ENCODE measurements around the gene TRMT2A. TPM values are rescaled to one million over a fixed set of nuclear protein-coding genes. Genes with fewer than 3 reads are reported as not detected.

Gene TRMT2A
- total RNA-seq, 1 donor from 2014 or later: 31.8 TPM

DNA sequence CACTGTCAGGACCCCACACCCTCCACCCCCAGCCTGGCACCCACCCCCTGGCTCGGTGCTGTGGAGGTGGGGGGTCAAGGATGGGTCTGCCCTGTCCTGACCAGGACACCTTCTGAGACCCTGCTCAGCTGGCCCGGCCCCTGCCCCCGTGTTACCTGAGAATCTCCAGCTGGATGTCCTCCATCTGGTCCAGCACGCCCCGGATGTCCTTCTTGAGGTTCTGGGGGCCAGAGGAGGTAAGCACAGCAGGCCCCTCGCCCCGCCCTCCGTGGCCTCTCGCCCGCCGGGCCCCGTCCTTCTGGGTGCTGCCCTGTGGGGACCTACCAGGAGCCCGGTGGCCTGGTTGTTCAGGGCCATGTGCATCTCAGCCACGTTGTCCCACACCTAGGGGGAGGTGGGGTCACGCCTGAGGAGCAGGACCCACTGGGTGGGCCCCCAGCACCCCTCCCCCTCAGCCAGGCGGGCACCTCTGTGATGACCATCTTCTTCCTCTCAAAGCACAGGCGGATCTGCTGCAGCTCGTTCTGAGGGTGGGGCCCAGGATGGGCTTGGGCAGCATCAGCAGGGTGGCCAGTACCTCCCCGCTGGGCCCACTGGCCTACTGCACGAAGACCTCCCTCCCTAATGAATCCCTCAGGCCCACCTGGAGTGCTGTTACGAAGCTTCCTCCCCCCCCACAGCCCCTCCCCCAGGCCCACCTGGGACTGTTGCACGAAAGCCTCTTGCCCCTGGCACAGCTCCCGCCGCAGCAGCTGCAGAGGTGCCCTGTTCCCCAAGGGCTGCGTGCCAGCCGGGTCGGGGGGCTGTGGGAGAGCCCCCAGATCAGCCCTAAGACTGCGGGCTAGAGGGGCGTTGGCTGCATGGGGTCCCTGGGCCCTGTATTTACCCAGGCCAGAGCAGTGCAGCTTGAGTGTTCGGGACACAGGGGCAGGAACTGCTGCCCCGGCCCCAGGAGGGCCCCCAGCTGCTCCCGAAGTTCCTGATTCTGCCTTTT is 32.5 kb upstream of the TRMT2A start:
- Histone ChIP-seq H3K9ac (ENCODE audit: low read depth in 1 of 3, low read length in 3 of 3) (no peak overlapping the region), H3K4me1 (ENCODE audit: control insufficient read depth in 3 of 3, insufficient read depth in 3 of 3, low read length in 3 of 3) (no peaks in the 10 kb centered on the region), H3K27ac (ENCODE audit: low read depth, low read length) (no peak overlapping the region), H3K27me3 (ENCODE audit: control insufficient read depth in 3 of 3, insufficient read depth in 3 of 3, low read length in 3 of 3) (peaks cover 0 to 7% (median 5%) of the 10 kb centered on the region in 3 donors), H3K36me3 (ENCODE audit: control insufficient read depth in 3 of 3, insufficient read depth in 3 of 3, low read length in 3 of 3) (no peaks in the 10 kb centered on the region), H3K4me3 (ENCODE audit: low read length in 3 of 3) (no peak overlapping the region), H3K9me3 (ENCODE audit: control insufficient read depth in 3 of 3, low read length in 3 of 3) (no peaks in the 10 kb centered on the region)

- H3K9ac ChIP-seq (ENCODE audit: low read depth in 1 of 3, low read length in 3 of 3): no peak overlapping the region
- H3K4me3 ChIP-seq (ENCODE audit: low read length in 3 of 3): no peak overlapping the region
- no peaks in the 10 kb centered on the region for H3K9me3 ChIP-seq (ENCODE audit: control insufficient read depth in 3 of 3, low read length in 3 of 3)
- H3K27ac ChIP-seq (ENCODE audit: low read depth, low read length): no peak overlapping the region
- no peaks in the 10 kb centered on the region for H3K27me3 ChIP-seq (ENCODE audit: control insufficient read depth in 3 of 3, insufficient read depth in 3 of 3, low read length in 3 of 3)
- H3K4me1 ChIP-seq (ENCODE audit: control insufficient read depth in 3 of 3, insufficient read depth in 3 of 3, low read length in 3 of 3): no peaks in the 10 kb centered on the region
- peaks cover 0 to 6% (median 2%) of the 10 kb centered on the region in 3 donors for H3K36me3 ChIP-seq (ENCODE audit: control insufficient read depth in 3 of 3, insufficient read depth in 3 of 3, low read length in 3 of 3)
Observed at GRCh38 chr22:20148414-20148813, 31.4 kb upstream of the TRMT2A start.

- no peak overlapping the region for H3K27ac ChIP-seq (ENCODE audit: low read depth, low read length)
Observed at GRCh38 chr22:20147237-20147988, 30.4 kb upstream of the TRMT2A start.

DNA sequence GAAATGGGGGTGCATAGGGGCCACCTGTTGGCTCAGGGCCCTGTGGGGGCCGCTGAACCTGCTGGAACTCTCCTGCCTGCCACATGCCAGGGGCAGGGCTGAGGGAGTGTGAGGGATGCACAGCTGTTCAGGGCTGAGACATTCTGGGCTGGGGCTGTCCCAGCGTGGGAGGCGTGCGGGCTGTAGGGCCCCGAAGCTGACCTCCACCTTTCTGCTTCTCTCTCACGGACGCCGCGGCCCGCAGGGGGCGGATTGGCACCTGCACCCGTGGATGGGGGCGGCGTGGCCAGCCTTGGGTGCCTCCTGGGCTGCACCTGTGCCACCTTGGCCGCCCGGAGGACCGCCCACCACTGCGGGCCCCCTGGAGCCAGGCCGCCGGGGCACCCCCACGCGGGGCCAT is 29.8 kb upstream of the TRMT2A start:
- Histone ChIP-seq H3K9me3 (ENCODE audit: control insufficient read depth in 3 of 3, low read length in 3 of 3) (no peaks in the 10 kb centered on the region), H3K4me3 (ENCODE audit: low read length in 3 of 3) (no peak overlapping the region), H3K9ac (ENCODE audit: low read depth in 1 of 3, low read length in 3 of 3) (no peak overlapping the region), H3K27ac (ENCODE audit: low read depth, low read length) (no peak overlapping the region), H3K4me1 (ENCODE audit: control insufficient read depth in 3 of 3, insufficient read depth in 3 of 3, low read length in 3 of 3) (no peaks in the 10 kb centered on the region), H3K36me3 (ENCODE audit: control insufficient read depth in 3 of 3, insufficient read depth in 3 of 3, low read length in 3 of 3) (peaks cover 3 to 9% (median 3%) of the 10 kb centered on the region in 3 donors), H3K27me3 (ENCODE audit: control insufficient read depth in 3 of 3, insufficient read depth in 3 of 3, low read length in 3 of 3) (no peaks in the 10 kb centered on the region)

More at GRCh38 chr22:20147237-20147988, 30.4 kb upstream of the TRMT2A start:
- Histone ChIP-seq H3K27me3 (ENCODE audit: control insufficient read depth in 3 of 3, insufficient read depth in 3 of 3, low read length in 3 of 3) (no peaks in the 10 kb centered on the region), H3K36me3 (ENCODE audit: control insufficient read depth in 3 of 3, insufficient read depth in 3 of 3, low read length in 3 of 3) (peaks cover under 1 to 9% (median 2%) of the 10 kb centered on the region in 3 donors), H3K9ac (ENCODE audit: low read depth in 1 of 3, low read length in 3 of 3) (no peak overlapping the region), H3K4me3 (ENCODE audit: low read length in 3 of 3) (no peak overlapping the region), H3K4me1 (ENCODE audit: control insufficient read depth in 3 of 3, insufficient read depth in 3 of 3, low read length in 3 of 3) (no peaks in the 10 kb centered on the region), H3K9me3 (ENCODE audit: control insufficient read depth in 3 of 3, low read length in 3 of 3) (no peaks in the 10 kb centered on the region)

GRCh38 chr22:20145832-20146223 is 28.8 kb upstream of the TRMT2A start:
- no peak overlapping the region for H3K9ac ChIP-seq (ENCODE audit: low read depth in 1 of 3, low read length in 3 of 3)
- peaks cover 7 to 11% (median 7%) of the 10 kb centered on the region in 3 donors for H3K36me3 ChIP-seq (ENCODE audit: control insufficient read depth in 3 of 3, insufficient read depth in 3 of 3, low read length in 3 of 3)
- no peaks in the 10 kb centered on the region for H3K27me3 ChIP-seq (ENCODE audit: control insufficient read depth in 3 of 3, insufficient read depth in 3 of 3, low read length in 3 of 3)
- no peaks in the 10 kb centered on the region for H3K4me1 ChIP-seq (ENCODE audit: control insufficient read depth in 3 of 3, insufficient read depth in 3 of 3, low read length in 3 of 3)
- H3K27ac ChIP-seq (ENCODE audit: low read depth, low read length): no peak overlapping the region
- H3K9me3 ChIP-seq (ENCODE audit: control insufficient read depth in 3 of 3, low read length in 3 of 3): no peaks in the 10 kb centered on the region
- H3K4me3 ChIP-seq (ENCODE audit: low read length in 3 of 3): no peak overlapping the region

GRCh38 chr22:20145206-20145831 is 28.3 kb upstream of the TRMT2A start:
- H3K36me3 ChIP-seq (ENCODE audit: control insufficient read depth in 3 of 3, insufficient read depth in 3 of 3, low read length in 3 of 3): peaks cover 7 to 11% (median 7%) of the 10 kb centered on the region in 3 donors
- H3K9ac ChIP-seq (ENCODE audit: low read depth in 1 of 3, low read length in 3 of 3): no peak overlapping the region
- no peak overlapping the region for H3K27ac ChIP-seq (ENCODE audit: low read depth, low read length)
- H3K4me3 ChIP-seq (ENCODE audit: low read length in 3 of 3): no peak overlapping the region
- H3K4me1 ChIP-seq (ENCODE audit: control insufficient read depth in 3 of 3, insufficient read depth in 3 of 3, low read length in 3 of 3): no peaks in the 10 kb centered on the region
- H3K27me3 ChIP-seq (ENCODE audit: control insufficient read depth in 3 of 3, insufficient read depth in 3 of 3, low read length in 3 of 3): no peaks in the 10 kb centered on the region
- H3K9me3 ChIP-seq (ENCODE audit: control insufficient read depth in 3 of 3, low read length in 3 of 3): no peaks in the 10 kb centered on the region

DNA sequence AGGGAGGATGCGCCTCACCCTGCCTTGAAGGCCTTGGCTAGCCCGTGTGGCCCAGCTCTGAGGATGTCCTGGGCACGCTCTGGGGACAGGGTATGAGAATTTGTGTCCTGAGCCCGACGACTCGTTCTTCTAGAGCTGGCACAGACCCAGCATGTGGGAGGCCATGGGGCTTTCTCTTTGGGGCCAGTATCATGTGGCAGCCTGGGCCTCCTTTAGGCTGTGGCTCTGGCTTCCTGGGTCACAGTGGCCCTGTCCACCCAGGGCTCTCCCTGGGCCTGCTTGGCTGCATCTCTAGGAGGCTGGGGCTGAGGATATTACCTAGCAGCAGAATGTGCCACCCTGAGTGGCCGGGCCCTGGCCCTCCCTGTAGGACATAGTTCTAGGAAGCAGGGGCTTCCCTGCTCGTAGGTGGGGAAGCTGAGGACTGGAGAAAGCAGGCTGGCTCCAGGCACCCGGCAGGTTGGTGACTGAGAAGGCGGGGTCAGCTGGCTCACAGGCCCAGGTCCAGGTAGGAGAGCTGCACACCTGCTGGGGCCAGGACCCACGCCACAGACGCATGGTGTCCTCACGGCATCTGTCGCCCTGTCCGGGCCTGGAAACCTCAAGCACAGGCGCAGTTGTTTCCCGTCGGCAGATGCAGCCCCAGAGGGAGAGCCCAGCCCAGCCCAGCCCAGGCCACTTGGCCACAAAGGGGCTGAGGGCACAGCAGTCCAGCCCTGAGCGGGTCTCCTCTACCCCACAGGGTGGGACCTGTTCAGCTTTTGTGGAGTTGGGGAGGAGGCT is 27.0 kb upstream of the TRMT2A start:
- Histone ChIP-seq H3K4me1 (ENCODE audit: control insufficient read depth in 3 of 3, insufficient read depth in 3 of 3, low read length in 3 of 3) (no peaks in the 10 kb centered on the region), H3K27ac (ENCODE audit: low read depth, low read length) (no peak overlapping the region), H3K36me3 (ENCODE audit: control insufficient read depth in 3 of 3, insufficient read depth in 3 of 3, low read length in 3 of 3) (peaks cover 11 to 16% (median 15%) of the 10 kb centered on the region in 3 donors), H3K27me3 (ENCODE audit: control insufficient read depth in 3 of 3, insufficient read depth in 3 of 3, low read length in 3 of 3) (no peaks in the 10 kb centered on the region), H3K9ac (ENCODE audit: low read depth in 1 of 3, low read length in 3 of 3) (no peak overlapping the region), H3K9me3 (ENCODE audit: control insufficient read depth in 3 of 3, low read length in 3 of 3) (no peaks in the 10 kb centered on the region), H3K4me3 (ENCODE audit: low read length in 3 of 3) (no peak overlapping the region)

DNA sequence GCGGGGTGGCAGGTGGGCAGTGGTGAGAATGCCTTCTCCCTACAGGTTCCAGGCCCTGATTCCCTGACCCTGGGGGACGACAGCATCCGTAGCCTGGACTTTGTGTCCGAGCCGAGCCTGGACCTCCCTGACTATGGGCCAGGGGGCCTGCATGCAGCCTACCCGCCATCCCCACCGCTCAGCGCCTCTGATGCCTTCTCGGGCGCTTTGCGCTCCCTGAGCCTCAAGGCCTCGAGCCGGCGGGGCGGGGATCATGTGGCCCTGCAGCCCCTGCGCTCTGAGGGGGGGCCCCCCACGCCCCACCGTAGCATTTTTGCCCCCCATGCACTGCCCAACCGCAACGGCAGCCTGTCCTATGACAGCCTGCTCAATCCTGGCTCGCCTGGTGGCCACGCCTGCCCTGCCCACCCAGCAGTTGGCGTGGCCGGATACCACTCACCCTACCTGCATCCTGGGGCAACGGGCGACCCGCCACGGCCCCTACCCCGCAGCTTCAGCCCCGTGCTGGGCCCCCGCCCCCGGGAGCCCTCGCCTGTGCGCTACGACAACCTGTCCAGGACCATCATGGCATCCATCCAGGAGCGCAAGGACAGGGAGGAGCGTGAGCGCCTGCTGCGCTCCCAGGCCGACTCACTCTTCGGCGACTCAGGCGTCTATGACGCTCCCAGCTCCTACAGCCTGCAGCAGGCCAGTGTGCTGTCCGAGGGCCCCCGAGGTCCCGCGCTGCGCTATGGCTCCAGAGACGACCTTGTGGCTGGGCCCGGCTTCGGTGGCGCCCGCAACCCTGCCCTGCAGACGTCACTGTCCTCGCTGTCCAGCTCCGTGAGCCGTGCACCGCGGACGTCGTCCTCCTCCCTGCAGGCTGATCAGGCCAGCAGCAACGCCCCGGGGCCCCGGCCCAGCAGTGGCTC is 25.9 kb upstream of the TRMT2A start:
- peaks cover 3 to 6% (median 6%) of the 10 kb centered on the region in 3 donors for H3K4me1 ChIP-seq (ENCODE audit: control insufficient read depth in 3 of 3, insufficient read depth in 3 of 3, low read length in 3 of 3)
- no peaks in the 10 kb centered on the region for H3K9me3 ChIP-seq (ENCODE audit: control insufficient read depth in 3 of 3, low read length in 3 of 3)
- peaks cover 11 to 16% (median 16%) of the 10 kb centered on the region in 3 donors for H3K36me3 ChIP-seq (ENCODE audit: control insufficient read depth in 3 of 3, insufficient read depth in 3 of 3, low read length in 3 of 3)
- H3K4me3 ChIP-seq (ENCODE audit: low read length in 3 of 3): no peak overlapping the region
- H3K27ac ChIP-seq (ENCODE audit: low read depth, low read length): no peak overlapping the region
- H3K9ac ChIP-seq (ENCODE audit: low read depth in 1 of 3, low read length in 3 of 3): no peak overlapping the region
- no peaks in the 10 kb centered on the region for H3K27me3 ChIP-seq (ENCODE audit: control insufficient read depth in 3 of 3, insufficient read depth in 3 of 3, low read length in 3 of 3)

All from skeletal muscle tissue (tissue), 4 donors.